Panc1 (cell line): ENCODE data around the gene EDC3. TPM values are rescaled to one million over a fixed set of nuclear protein-coding genes. Genes with fewer than 3 reads are reported as not detected.
A peak's percentile ranks its signal among the peaks of the same experiment; 100 is the strongest.

Experiments
- ATAC-seq: fragments of 200-7000 bp; cut with Tn5 transposase; 2 replicates; pipeline ENCODE4 v1.9.1; 2020; ENCODE audit warnings: mild to moderate bottlenecking, moderate library complexity
- BruUV-seq: library from RNA; stranded (reverse); fragments of 400-500 nt; replicated peaks from 2 replicates; lab custom pipeline; 2021; lab: Mats Ljungman, UMichigan
- CTCF ChIA-PET: fragments of 300-600 bp; sonication (Branson Sonifier 250); formaldehyde crosslinking; loops from one replicate; lab custom pipeline; 2022; ENCODE audit warnings: antibody characterized with exemption; lab: Charles Lee
- POLR2A ChIA-PET: fragments of 300-600 bp; sonication (Branson Sonifier 250); formaldehyde crosslinking; loops from one replicate; lab custom pipeline; 2022; ENCODE audit warnings: antibody characterized with exemption; lab: Charles Lee
- DNase-seq: peaks from one replicate; pipeline ENCODE4 v3.0.0-alpha.2; 2010; ENCODE audit warnings: low read depth, low spot score
- H3K27ac ChIP-seq: 2 replicates; pipeline ENCODE4 v1.5.1; 2011; ENCODE audit warnings: mild to moderate bottlenecking, low read length, inconsistent platforms
- H3K27me3 ChIP-seq: fragments of 200-500 bp; sonication (Bioruptor generic); 2 replicates; pipeline ENCODE4 v1.6.0; 2014; ENCODE audit warnings: low read length, inconsistent platforms; ENCODE audit not compliant: control insufficient read depth, insufficient read depth
- H3K36me3 ChIP-seq: fragments of 200-500 bp; sonication (Bioruptor generic); 2 replicates; pipeline ENCODE4 v1.5.1; 2014; ENCODE audit warnings: inconsistent platforms, mild to moderate bottlenecking, low read length, moderate library complexity; ENCODE audit not compliant: control insufficient read depth, insufficient read depth
- H3K4me1 ChIP-seq: 2 replicates; pipeline ENCODE4 v1.5.1; 2011; ENCODE audit warnings: inconsistent platforms, mild to moderate bottlenecking, low read length, moderate library complexity; ENCODE audit not compliant: control insufficient read depth, insufficient read depth
- H3K4me3 ChIP-seq, 2 experiments: 2 replicates each; pipeline ENCODE4 v1.5.1; 2011 to 2012; ENCODE audit warnings: low read depth in 2 of 2, low read length in 2 of 2, mild to moderate bottlenecking in 2 of 2, inconsistent platforms in 1 of 2, moderate library complexity in 1 of 2
- H3K9me3 ChIP-seq: fragments of 200-500 bp; sonication (Bioruptor generic); 2 replicates; pipeline ENCODE4 v1.5.1; 2014; ENCODE audit warnings: low read depth, mild to moderate bottlenecking, inconsistent platforms, low read length, moderate library complexity; ENCODE audit not compliant: control insufficient read depth, insufficient read depth
- CTCF ChIP-seq: fragments of 450-650 bp; IDR thresholded peaks from 2 replicates; pipeline ENCODE4 v1.5.1; 2017; ENCODE audit warnings: mild to moderate bottlenecking
- POLR2AphosphoS5 ChIP-seq: IDR thresholded peaks from 2 replicates; pipeline ENCODE4 v1.6.1; 2012; ENCODE audit warnings: mild to moderate bottlenecking, low read depth, low read length, moderate library complexity
- REST ChIP-seq, 2 experiments: IDR thresholded peaks; 2 replicates each; pipeline ENCODE4 v1.6.1; 2011 to 2012; ENCODE audit warnings: low read depth in 2 of 2, control low read depth in 1 of 2, low read length in 1 of 2, mild to moderate bottlenecking in 1 of 2, moderate library complexity in 1 of 2; ENCODE audit not compliant: insufficient read depth in 1 of 2
- SIN3A ChIP-seq: IDR thresholded peaks from 2 replicates; pipeline ENCODE4 v1.6.1; 2012; ENCODE audit warnings: low read depth, mild to moderate bottlenecking, low read length, moderate library complexity, borderline replicate concordance; ENCODE audit not compliant: insufficient read depth
- TCF7L2 ChIP-seq: IDR thresholded peaks from 2 replicates; pipeline ENCODE4 v1.6.1; 2011; ENCODE audit warnings: mild to moderate bottlenecking, low read depth, low read length, inconsistent platforms
- in situ Hi-C: cut with HindIII; loops from 2 replicates; pipeline ENCODE4 v1.10.0; 2016; ENCODE audit warnings: low sequenced_read_pairs, low pct_unique_long_range_greater_than_20kb
- intact Hi-C: fragments of 100-400 bp; cut with micrococcal nuclease; formaldehyde crosslinking; loops from one replicate; pipeline ENCODE4 v1.10.0; 2022; ENCODE audit not compliant: unreplicated experiment
- total RNA-seq: library from RNA; stranded (reverse); gene quantifications from one replicate; pipeline ENCODE4 v1.2.1, GENCODE V29; 2021; ENCODE audit not compliant: unreplicated experiment

Gene EDC3
- total RNA-seq, 1 experiment from 2014 or later: 45.5 TPM

- TF ChIP-seq CTCF: no peak; the same call in 1 of the 2 replicates
- no peak for TF ChIP-seq TCF7L2
- no peak for TF ChIP-seq REST (IDR thresholded peaks at IDR 0.05; ENCODE audit: insufficient read depth in 1 of 2, low read depth in 2 of 2, low read length in 1 of 2)
- no peak for TF ChIP-seq POLR2AphosphoS5
- no peak for TF ChIP-seq SIN3A
- no peak overlapping the region for H3K27ac ChIP-seq
These were observed 30.3 kb upstream of the EDC3 start for GRCh38 chr15:74725845-74726773.

GRCh38 chr15:74725225-74725774, 29.5 kb upstream of the EDC3 start, which contains the start of gene CYP1A1:
TSS of gene CYP1A1 (minus strand) at chr15:74725528. CDS start at chr15:74723097, 2,431 bp downstream.
- in situ Hi-C loops: no loop called here
- H3K27ac ChIP-seq: no peak within 1 kb of the TSS
- ChIA-PET POLR2A (interaction anchor here (0.6 kb wide), 1 partner anchor 29 kb away, joined by 3 read pairs; no protein-coding TSS in a partner anchor), CTCF (interaction anchor here (0.6 kb wide), 2 partner anchors 43 to 104 kb away, joined by 3 to 4 read pairs; no protein-coding TSS in a partner anchor)
- H3K4me1 ChIP-seq: no peaks in the 10 kb centered on the region
- no peaks in the 10 kb centered on the region for H3K9me3 ChIP-seq
- H3K27me3 ChIP-seq: peaks cover 2% of the 10 kb centered on the region; the same call in 1 of the 2 replicates
- H3K36me3 ChIP-seq: no peaks in the 10 kb centered on the region
- TF ChIP-seq TCF7L2: no peak
- TF ChIP-seq POLR2AphosphoS5: no peak
- TF ChIP-seq SIN3A: no peak
- no peak for TF ChIP-seq REST (IDR thresholded peaks at IDR 0.05; ENCODE audit: insufficient read depth in 1 of 2, low read depth in 2 of 2, low read length in 1 of 2)
- no peak for TF ChIP-seq CTCF
- BruUV-seq: no TSS peak
- peak within 1 kb of the TSS; percentile 61 to 64 for H3K4me3 ChIP-seq
- ATAC-seq (peak; percentile 79), DNase-seq (no peak)
- intact Hi-C loops: no loop called here

More at GRCh38 chr15:74725845-74726773, 30.3 kb upstream of the EDC3 start:
- Histone ChIP-seq H3K36me3 (no peaks in the 10 kb centered on the region), H3K4me3 (peak overlapping the region; percentile 61 to 64), H3K9me3 (no peaks in the 10 kb centered on the region), H3K27me3 (peaks cover 2% of the 10 kb centered on the region; the same call in 1 of the 2 replicates), H3K4me1 (no peaks in the 10 kb centered on the region)
- DNase-seq (no peak), ATAC-seq (peak; percentile 84)
- intact Hi-C loops: no loop called here
- POLR2A ChIA-PET: interaction anchor here (0.5 to 0.6 kb wide), 2 partner anchors 30 to 34 kb away, joined by 3 to 5 read pairs; no protein-coding TSS in a partner anchor
- CTCF ChIA-PET: interaction anchor here (0.6 kb wide), 1 partner anchor 105 kb away, joined by 3 read pairs; no protein-coding TSS in a partner anchor
- BruUV-seq: no TSS peak
- in situ Hi-C loops: no loop called here
